ENCODE results near the gene ZNF385D.
"Not testable (repeated sequence)": the region's sequence is repeated elsewhere in the genome, so short reads cannot be mapped to it uniquely, and the experiment has no call there.

Gene ZNF385D

GRCh38 chr3:21520106-21520963, 230.7 kb downstream of the ZNF385D start:
- TF ChIP-seq Cebpa-rat (IDR thresholded peaks at IDR 0.05) = no peak
- no peaks in the 10 kb centered on the region for H3K36me3 ChIP-seq
- H3K4me2 ChIP-seq = no peak overlapping the region
- H3K4me3 ChIP-seq = no peak overlapping the region
- H3K9me3 ChIP-seq (replicated peaks in 1 of 11) = no peaks in the 10 kb centered on the region
- no peaks in the 10 kb centered on the region for H3K27me3 ChIP-seq
- H3K4me1 ChIP-seq = peaks cover 0 to 13% (median 8%) of the 10 kb centered on the region in 10 experiments; a peak in 11 of 20 replicates
- H3K9ac ChIP-seq = no peak overlapping the region
- no peaks in the 10 kb centered on the region for H4K20me1 ChIP-seq
- no peak overlapping the region for H3K27ac ChIP-seq

- Histone ChIP-seq H4K20me1 (no peaks in the 10 kb centered on the region), H3K9me3 (replicated peaks in 1 of 11) (no peaks in the 10 kb centered on the region), H3K27me3 (no peaks in the 10 kb centered on the region), H3K36me3 (no peaks in the 10 kb centered on the region), H3K9ac (no peak overlapping the region), H3K4me2 (no peak overlapping the region), H3K4me3 (no peak overlapping the region), H3K4me1 (peaks cover 0 to 11% (median 0%) of the 10 kb centered on the region in 10 experiments; a peak in 4 of 20 replicates), H3K27ac (no peak overlapping the region)
- no peak for TF ChIP-seq Cebpa-rat (IDR thresholded peaks at IDR 0.05)
Observed at GRCh38 chr3:21517184-21517583, 233.8 kb downstream of the ZNF385D start.

GRCh38 chr3:21515417-21515816, 235.6 kb downstream of the ZNF385D start:
- Histone ChIP-seq H3K36me3 (no peaks in the 10 kb centered on the region), H3K9ac (no peak overlapping the region)

GRCh38 chr3:21509731-21510470, 241.1 kb downstream of the ZNF385D start:
- no peak overlapping the region for H3K27ac ChIP-seq
- 0 out of 22 replicates have a peak, but pooled peaks cover 0 to 5% (median 0%) of the 10 kb centered on the region in 11 experiments for H3K9me3 ChIP-seq (replicated peaks in 1 of 11)
- H3K4me1 ChIP-seq = peaks cover 0 to 31% (median 0%) of the 10 kb centered on the region in 10 experiments; a peak in 5 of 20 replicates
- peak overlapping the region in 2 of 11 experiments; percentile 52 to 74; a peak in 4 of 22 replicates for H3K4me2 ChIP-seq
- no peaks in the 10 kb centered on the region for H4K20me1 ChIP-seq
- H3K4me3 ChIP-seq = no peak overlapping the region
- TF ChIP-seq Cebpa-rat (IDR thresholded peaks at IDR 0.05) = no peak
- no peaks in the 10 kb centered on the region for H3K27me3 ChIP-seq
- H3K9ac ChIP-seq = no peak overlapping the region
- no peaks in the 10 kb centered on the region for H3K36me3 ChIP-seq

More at GRCh38 chr3:21515417-21515816, 235.6 kb downstream of the ZNF385D start:
- H3K4me1 ChIP-seq = peaks cover 0 to 11% (median 0%) of the 10 kb centered on the region in 10 experiments; a peak in 4 of 20 replicates
- no peaks in the 10 kb centered on the region for H3K27me3 ChIP-seq
- TF ChIP-seq Cebpa-rat (IDR thresholded peaks at IDR 0.05) = no peak
- peak overlapping the region in 2 of 11 experiments; percentile 28 to 32; a peak in 4 of 22 replicates for H3K4me2 ChIP-seq
- H3K4me3 ChIP-seq = no peak overlapping the region
- H3K9me3 ChIP-seq (replicated peaks in 1 of 11) = 0 out of 22 replicates have a peak, but pooled peaks cover 0 to 5% (median 0%) of the 10 kb centered on the region in 11 experiments
- no peaks in the 10 kb centered on the region for H4K20me1 ChIP-seq
- H3K27ac ChIP-seq = peak overlapping the region in 1 of 11 experiments; percentile 29; a peak in 2 of 22 replicates

GRCh38 chr3:21508246-21508645, 242.8 kb downstream of the ZNF385D start:
- H3K27me3 ChIP-seq = no peaks in the 10 kb centered on the region
- peak overlapping the region in 3 of 11 experiments; percentile 31 to 74 (median 52); a peak in 4 of 22 replicates for H3K4me2 ChIP-seq
- H3K9me3 ChIP-seq (replicated peaks in 1 of 11) = 0 out of 22 replicates have a peak, but pooled peaks cover 0 to 5% (median 0%) of the 10 kb centered on the region in 11 experiments
- no peak for TF ChIP-seq Cebpa-rat (IDR thresholded peaks at IDR 0.05)
- peak overlapping the region in 2 of 11 experiments; percentile 0 to 23; a peak in 3 of 22 replicates for H3K27ac ChIP-seq
- H4K20me1 ChIP-seq = no peaks in the 10 kb centered on the region
- no peak overlapping the region for H3K9ac ChIP-seq
- no peaks in the 10 kb centered on the region for H3K36me3 ChIP-seq
- H3K4me1 ChIP-seq = peaks cover 0 to 31% (median 0%) of the 10 kb centered on the region in 10 experiments; a peak in 5 of 20 replicates
- H3K4me3 ChIP-seq = no peak overlapping the region

GRCh38 chr3:21505711-21506460, 245.1 kb downstream of the ZNF385D start:
- peaks cover 0 to 31% (median 0%) of the 10 kb centered on the region in 10 experiments; a peak in 5 of 20 replicates for H3K4me1 ChIP-seq
- H3K4me2 ChIP-seq = no peak overlapping the region
- H4K20me1 ChIP-seq = no peaks in the 10 kb centered on the region
- 0 out of 22 replicates have a peak, but pooled peaks cover 0 to 3% (median 0%) of the 10 kb centered on the region in 11 experiments for H3K9me3 ChIP-seq (replicated peaks in 1 of 11)
- H3K9ac ChIP-seq = no peak overlapping the region
- H3K27me3 ChIP-seq = no peaks in the 10 kb centered on the region
- H3K4me3 ChIP-seq = no peak overlapping the region
- no peak for TF ChIP-seq Cebpa-rat (IDR thresholded peaks at IDR 0.05)
- no peaks in the 10 kb centered on the region for H3K36me3 ChIP-seq
- H3K27ac ChIP-seq = no peak overlapping the region

GRCh38 chr3:21502656-21503055, 248.4 kb downstream of the ZNF385D start:
- Histone ChIP-seq H4K20me1 (no peaks in the 10 kb centered on the region), H3K4me2 (no peak overlapping the region), H3K36me3 (no peaks in the 10 kb centered on the region), H3K9ac (no peak overlapping the region), H3K9me3 (replicated peaks in 1 of 11) (no peaks in the 10 kb centered on the region), H3K27me3 (no peaks in the 10 kb centered on the region), H3K4me1 (peaks cover 0 to 4% (median 0%) of the 10 kb centered on the region in 10 experiments; a peak in 4 of 20 replicates), H3K27ac (no peak overlapping the region), H3K4me3 (no peak overlapping the region)
- TF ChIP-seq Cebpa-rat (IDR thresholded peaks at IDR 0.05) = no peak

- H3K4me1 ChIP-seq = no peaks in the 10 kb centered on the region
- H3K9me3 ChIP-seq (replicated peaks in 1 of 11) = no peaks in the 10 kb centered on the region
- no peak overlapping the region for H3K4me3 ChIP-seq
- no peaks in the 10 kb centered on the region for H3K27me3 ChIP-seq
- H3K9ac ChIP-seq = no peak overlapping the region
- TF ChIP-seq Cebpa-rat (IDR thresholded peaks at IDR 0.05) = no peak
- H4K20me1 ChIP-seq = no peaks in the 10 kb centered on the region
- H3K27ac ChIP-seq = no peak overlapping the region
- no peaks in the 10 kb centered on the region for H3K36me3 ChIP-seq
- no peak overlapping the region for H3K4me2 ChIP-seq
Observed at GRCh38 chr3:21500834-21501233, 250.2 kb downstream of the ZNF385D start.

- H3K9me3 ChIP-seq (replicated peaks in 1 of 11); H3K27me3 ChIP-seq; H3K27ac ChIP-seq: not testable (repeated sequence)
Observed at GRCh38 chr3:21490671-21491070, 260.3 kb downstream of the ZNF385D start.

More at GRCh38 chr3:21490671-21491070, 260.3 kb downstream of the ZNF385D start:
- H3K4me2 ChIP-seq, H3K4me1 ChIP-seq, H3K4me3 ChIP-seq, H4K20me1 ChIP-seq, H3K9ac ChIP-seq, H3K36me3 ChIP-seq: not testable (repeated sequence)
